Mesenchymal stem cell (in vitro differentiated cells and primary cell): ENCODE results near the gene OLFM4.

Experiments
- DNase-seq: peaks from one replicate; pipeline ENCODE4 v3.0.0-alpha.2; 2013
- H2AFZ ChIP-seq: one replicate; pipeline ENCODE4 v1.6.1; 2013; ENCODE audit warnings: low read depth, mild to moderate bottlenecking, control low read depth, inconsistent platforms, low read length, moderate library complexity
- H2AK5ac ChIP-seq: 2 replicates; pipeline ENCODE4 v1.6.1; 2013; ENCODE audit warnings: low read length, moderate library complexity, mild to moderate bottlenecking, inconsistent platforms; ENCODE audit not compliant: severe bottlenecking
- H2BK120ac ChIP-seq: one replicate; pipeline ENCODE4 v1.6.1; 2013; ENCODE audit warnings: low read depth, mild to moderate bottlenecking, inconsistent platforms, low read length, moderate library complexity
- H2BK12ac ChIP-seq, 2 experiments: one replicate each; pipeline ENCODE4 v1.6.1; 2013; ENCODE audit warnings: inconsistent platforms in 2 of 2, low read length in 2 of 2, mild to moderate bottlenecking in 2 of 2, moderate library complexity in 2 of 2, control low read depth in 1 of 2
- H2BK15ac ChIP-seq: one replicate; pipeline ENCODE4 v1.6.1; 2013; ENCODE audit warnings: mild to moderate bottlenecking, low read depth, inconsistent platforms; ENCODE audit not compliant: poor library complexity, severe bottlenecking
- H2BK5ac ChIP-seq: 2 replicates; pipeline ENCODE4 v1.6.1; 2013; ENCODE audit warnings: low read depth, mild to moderate bottlenecking, low read length, control low read depth, inconsistent platforms; ENCODE audit not compliant: poor library complexity, severe bottlenecking
- H3K14ac ChIP-seq, 2 experiments: one replicate each; pipeline ENCODE4 v1.6.1; 2013; ENCODE audit warnings: inconsistent platforms in 2 of 2, low read length in 2 of 2, control low read depth in 1 of 2, mild to moderate bottlenecking in 1 of 2, moderate library complexity in 1 of 2
- H3K18ac ChIP-seq, 2 experiments: one replicate each; pipeline ENCODE4 v1.6.1; 2013; ENCODE audit warnings: inconsistent platforms in 2 of 2, low read length in 2 of 2, control low read depth in 1 of 2, low read depth in 1 of 2, mild to moderate bottlenecking in 1 of 2
- H3K23ac ChIP-seq, 2 experiments: one replicate each; pipeline ENCODE4 v1.6.1; 2013; ENCODE audit warnings: inconsistent platforms in 2 of 2, low read length in 2 of 2, mild to moderate bottlenecking in 2 of 2, moderate library complexity in 2 of 2, control low read depth in 1 of 2
- H3K27ac ChIP-seq: 2 replicates; pipeline ENCODE4 v1.5.1; 2013; ENCODE audit warnings: mild to moderate bottlenecking, moderate library complexity, low read length, control low read depth, inconsistent platforms; ENCODE audit not compliant: poor library complexity, severe bottlenecking
- H3K27me3 ChIP-seq, 2 experiments: 2 replicates each; pipeline versions ENCODE4 v1.6.1 to v1.7.0; 2013; ENCODE audit warnings: low read length in 2 of 2, mild to moderate bottlenecking in 2 of 2, moderate library complexity in 2 of 2, control low read depth in 1 of 2, inconsistent platforms in 1 of 2; ENCODE audit not compliant: control insufficient read depth in 1 of 2, insufficient read depth in 1 of 2
- H3K36me3 ChIP-seq, 2 experiments: 2 replicates each; pipeline versions ENCODE4 v1.6.1 to v1.7.0; 2013; ENCODE audit warnings: low read length in 2 of 2, control low read depth in 1 of 2, inconsistent platforms in 1 of 2, low read depth in 1 of 2, mild to moderate bottlenecking in 1 of 2; ENCODE audit not compliant: insufficient read depth in 2 of 2, control insufficient read depth in 1 of 2
- H3K4ac ChIP-seq, 2 experiments: one replicate each; pipeline ENCODE4 v1.6.1; 2013; ENCODE audit warnings: inconsistent platforms in 2 of 2, low read length in 2 of 2, mild to moderate bottlenecking in 2 of 2, moderate library complexity in 2 of 2, control low read depth in 1 of 2, low read depth in 1 of 2
- H3K4me1 ChIP-seq: 2 replicates; pipeline ENCODE4 v1.6.1; 2013; ENCODE audit warnings: low read depth, low read length, control low read depth; ENCODE audit not compliant: control insufficient read depth, insufficient read depth
- H3K4me2 ChIP-seq: 2 replicates; pipeline ENCODE4 v1.6.1; 2013; ENCODE audit warnings: low read length, mild to moderate bottlenecking, inconsistent platforms; ENCODE audit not compliant: poor library complexity, severe bottlenecking
- H3K4me3 ChIP-seq, 2 experiments: 2 replicates each; pipeline versions ENCODE4 v1.5.1 to v1.7.0; 2013; ENCODE audit warnings: low read length in 2 of 2, mild to moderate bottlenecking in 2 of 2, control low read depth in 1 of 2, low read depth in 1 of 2; ENCODE audit not compliant: insufficient read depth in 1 of 2
- H3K79me1 ChIP-seq: replicated peaks from 2 replicates; pipeline ENCODE4 v1.6.1; 2013; ENCODE audit warnings: mild to moderate bottlenecking, control low read depth, low read length, inconsistent platforms; ENCODE audit not compliant: poor library complexity, severe bottlenecking
- H3K9ac ChIP-seq: 2 replicates; pipeline ENCODE4 v1.7.0; 2013; ENCODE audit warnings: mild to moderate bottlenecking, low read length, moderate library complexity
- H3K9me3 ChIP-seq: 2 replicates; pipeline ENCODE4 v1.7.0; 2013; ENCODE audit warnings: mild to moderate bottlenecking, low read length; ENCODE audit not compliant: control insufficient read depth
- H4K8ac ChIP-seq: one replicate; pipeline ENCODE4 v1.6.1; 2013; ENCODE audit warnings: inconsistent platforms, mild to moderate bottlenecking, low read length, moderate library complexity
- H4K91ac ChIP-seq: one replicate; pipeline ENCODE4 v1.6.1; 2013; ENCODE audit warnings: mild to moderate bottlenecking, low read length, inconsistent platforms
- WGBS: methylation state at CpG from one replicate; pipeline ENCODE4 v1.1.7; 2013; ENCODE audit warnings: mixed read lengths; 5-methylcytosine and 5-hydroxymethylcytosine counted together

The OLFM4 gene

DNA sequence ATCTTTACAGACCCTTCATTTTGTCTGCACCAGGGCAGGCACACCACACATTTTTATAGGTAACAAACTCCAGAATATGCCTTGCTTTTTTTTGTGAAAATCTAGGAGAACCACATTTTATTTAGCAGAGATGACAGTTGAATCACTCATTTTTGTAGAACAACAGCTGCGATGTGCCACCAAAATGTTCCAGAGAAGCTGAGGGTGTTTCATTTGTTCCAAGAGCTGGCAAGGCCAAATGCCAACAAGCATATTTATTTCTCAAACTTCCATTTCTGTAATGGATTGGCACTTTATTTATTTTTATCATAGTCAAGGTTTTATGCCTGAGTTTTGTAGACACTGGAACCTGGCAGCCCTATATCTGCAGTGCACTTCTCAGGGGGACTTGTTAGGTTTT is 10.4 kb downstream of the OLFM4 start:
- WGBS, result 86% methylated on average over 1 of the region's 1 CpG
- no peak overlapping the region for H4K91ac ChIP-seq
- H2BK15ac ChIP-seq, result no peak overlapping the region
- no peak overlapping the region for H3K27ac ChIP-seq
- H3K9ac ChIP-seq, result no peak overlapping the region
- H3K4me2 ChIP-seq, result no peak overlapping the region
- H3K14ac ChIP-seq, result no peak overlapping the region
- no peak overlapping the region for H2BK12ac ChIP-seq
- no peaks in the 10 kb centered on the region for H3K36me3 ChIP-seq
- no peak overlapping the region for H4K8ac ChIP-seq
- no peak overlapping the region for H3K4ac ChIP-seq
- H3K4me1 ChIP-seq, result no peaks in the 10 kb centered on the region
- H3K79me1 ChIP-seq, result no peaks in the 10 kb centered on the region
- H3K4me3 ChIP-seq, result no peak overlapping the region
- H3K18ac ChIP-seq, result no peak overlapping the region
- H2BK120ac ChIP-seq, result no peak overlapping the region
- H2AFZ ChIP-seq, result no peak overlapping the region
- H2BK5ac ChIP-seq, result no peak overlapping the region
- no peaks in the 10 kb centered on the region for H3K27me3 ChIP-seq
- H2AK5ac ChIP-seq, result no peak overlapping the region
- no peak for DNase-seq
- H3K23ac ChIP-seq, result no peak overlapping the region
- no peaks in the 10 kb centered on the region for H3K9me3 ChIP-seq

DNA sequence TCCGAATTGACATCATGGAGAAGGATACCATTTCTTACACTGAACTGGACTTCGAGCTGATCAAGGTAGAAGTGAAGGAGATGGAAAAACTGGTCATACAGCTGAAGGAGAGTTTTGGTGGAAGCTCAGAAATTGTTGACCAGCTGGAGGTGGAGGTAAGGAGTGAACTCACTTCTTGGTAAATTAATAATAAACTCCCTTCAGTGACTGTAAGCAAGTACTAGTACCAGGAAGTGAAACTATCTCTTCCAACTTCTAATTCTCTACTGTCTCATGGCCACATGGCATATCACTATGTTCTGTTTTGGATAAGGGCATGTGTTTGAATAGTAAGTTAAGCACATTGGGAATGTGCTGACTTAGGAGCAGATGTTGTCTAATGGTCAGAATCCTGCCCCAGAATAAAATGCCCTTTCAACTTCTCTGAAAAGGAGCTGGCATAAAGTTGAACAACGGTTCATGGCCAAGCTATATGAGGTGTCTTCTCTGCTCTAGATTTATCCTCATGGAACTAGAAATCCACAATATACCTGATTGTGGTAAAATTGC is 13.4 kb downstream of the OLFM4 start:
- Histone ChIP-seq H2BK12ac (no peak overlapping the region), H2BK5ac (no peak overlapping the region), H3K4me2 (no peak overlapping the region), H3K27me3 (no peaks in the 10 kb centered on the region), H2AFZ (no peak overlapping the region), H3K9me3 (no peaks in the 10 kb centered on the region), H3K79me1 (no peaks in the 10 kb centered on the region), H3K23ac (no peak overlapping the region), H3K18ac (no peak overlapping the region), H2BK120ac (no peak overlapping the region), H3K4ac (no peak overlapping the region), H3K36me3 (no peaks in the 10 kb centered on the region), H3K14ac (no peak overlapping the region), H3K27ac (no peak overlapping the region), H3K4me1 (no peaks in the 10 kb centered on the region), H2BK15ac (no peak overlapping the region), H3K4me3 (no peak overlapping the region), H2AK5ac (no peak overlapping the region), H4K91ac (no peak overlapping the region), H3K9ac (no peak overlapping the region), H4K8ac (no peak overlapping the region)
- WGBS, result 74% methylated on average over 2 of the region's 3 CpGs
- no peak for DNase-seq

GRCh38 chr13:53042877-53043276 is 14.3 kb downstream of the OLFM4 start:
- no peak overlapping the region for H3K4ac ChIP-seq
- H3K79me1 ChIP-seq, result no peaks in the 10 kb centered on the region
- H3K27ac ChIP-seq, result no peak overlapping the region
- H2AFZ ChIP-seq, result no peak overlapping the region
- no peaks in the 10 kb centered on the region for H3K4me1 ChIP-seq
- H2BK15ac ChIP-seq, result no peak overlapping the region
- H3K14ac ChIP-seq, result no peak overlapping the region
- H3K27me3 ChIP-seq, result no peaks in the 10 kb centered on the region
- WGBS, result 100% methylated on average over 3 of the region's 4 CpGs
- H3K4me2 ChIP-seq, result no peak overlapping the region
- no peak overlapping the region for H4K8ac ChIP-seq
- no peak overlapping the region for H2BK5ac ChIP-seq
- H2AK5ac ChIP-seq, result no peak overlapping the region
- no peaks in the 10 kb centered on the region for H3K9me3 ChIP-seq
- H2BK12ac ChIP-seq, result no peak overlapping the region
- H3K23ac ChIP-seq, result no peak overlapping the region
- no peak overlapping the region for H2BK120ac ChIP-seq
- no peak overlapping the region for H3K18ac ChIP-seq
- H3K36me3 ChIP-seq, result no peaks in the 10 kb centered on the region
- no peak overlapping the region for H3K4me3 ChIP-seq
- H3K9ac ChIP-seq, result no peak overlapping the region
- no peak for DNase-seq
- H4K91ac ChIP-seq, result no peak overlapping the region

DNA sequence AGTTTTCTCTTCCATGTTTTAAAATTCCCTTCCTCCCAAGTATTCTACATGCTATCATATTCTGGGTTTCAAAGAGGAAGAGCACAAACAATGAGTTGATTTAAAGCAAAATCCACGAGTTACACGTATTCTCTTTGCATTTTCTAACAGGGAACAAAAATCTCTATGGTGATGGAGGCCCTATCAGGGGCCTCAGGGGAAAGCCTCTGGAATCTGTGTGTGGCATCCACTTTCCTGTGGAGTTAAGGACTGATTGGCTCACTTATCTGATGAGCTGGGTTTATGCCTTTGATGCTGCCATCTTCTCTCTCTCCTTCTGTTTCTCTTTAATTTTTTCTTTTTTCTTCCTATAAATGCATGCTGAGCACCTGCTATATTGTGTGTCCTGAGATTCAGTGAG is 14.8 kb downstream of the OLFM4 start:
- Histone ChIP-seq H3K4ac (no peak overlapping the region), H3K27me3 (no peaks in the 10 kb centered on the region), H3K14ac (no peak overlapping the region), H3K27ac (no peak overlapping the region), H3K18ac (no peak overlapping the region), H3K9ac (no peak overlapping the region), H2BK12ac (no peak overlapping the region), H2AK5ac (no peak overlapping the region), H3K4me3 (no peak overlapping the region), H3K4me1 (no peaks in the 10 kb centered on the region), H3K23ac (no peak overlapping the region), H3K4me2 (no peak overlapping the region), H2BK5ac (no peak overlapping the region), H3K9me3 (no peaks in the 10 kb centered on the region), H3K36me3 (no peaks in the 10 kb centered on the region), H2BK120ac (no peak overlapping the region), H4K91ac (no peak overlapping the region), H2BK15ac (no peak overlapping the region), H3K79me1 (no peaks in the 10 kb centered on the region), H4K8ac (no peak overlapping the region), H2AFZ (no peak overlapping the region)
- WGBS, result 73% methylated on average over 2 of the region's 2 CpGs
- DNase-seq, result no peak
